Forelimb muscle (tissue), 1 donor: ENCODE measurements around the gene PLEKHM2. TPM values are rescaled to one million over a fixed set of nuclear protein-coding genes. Genes with fewer than 3 reads are reported as not detected.

Experiments used
- DNase-seq: peaks from one replicate; pipeline ENCODE4 v3.0.0-alpha.2; 2013; ENCODE audit warnings: low read depth
- polyA plus RNA-seq: library from polyadenylated mRNA; unstranded; fragments of 120-200 nt; gene quantifications from one replicate; pipeline ENCODE4 v1.2.1, GENCODE V29; 2013; ENCODE audit not compliant: insufficient read length

Gene PLEKHM2
- polyA plus RNA-seq, 1 donor, result 51.5 TPM

DNA sequence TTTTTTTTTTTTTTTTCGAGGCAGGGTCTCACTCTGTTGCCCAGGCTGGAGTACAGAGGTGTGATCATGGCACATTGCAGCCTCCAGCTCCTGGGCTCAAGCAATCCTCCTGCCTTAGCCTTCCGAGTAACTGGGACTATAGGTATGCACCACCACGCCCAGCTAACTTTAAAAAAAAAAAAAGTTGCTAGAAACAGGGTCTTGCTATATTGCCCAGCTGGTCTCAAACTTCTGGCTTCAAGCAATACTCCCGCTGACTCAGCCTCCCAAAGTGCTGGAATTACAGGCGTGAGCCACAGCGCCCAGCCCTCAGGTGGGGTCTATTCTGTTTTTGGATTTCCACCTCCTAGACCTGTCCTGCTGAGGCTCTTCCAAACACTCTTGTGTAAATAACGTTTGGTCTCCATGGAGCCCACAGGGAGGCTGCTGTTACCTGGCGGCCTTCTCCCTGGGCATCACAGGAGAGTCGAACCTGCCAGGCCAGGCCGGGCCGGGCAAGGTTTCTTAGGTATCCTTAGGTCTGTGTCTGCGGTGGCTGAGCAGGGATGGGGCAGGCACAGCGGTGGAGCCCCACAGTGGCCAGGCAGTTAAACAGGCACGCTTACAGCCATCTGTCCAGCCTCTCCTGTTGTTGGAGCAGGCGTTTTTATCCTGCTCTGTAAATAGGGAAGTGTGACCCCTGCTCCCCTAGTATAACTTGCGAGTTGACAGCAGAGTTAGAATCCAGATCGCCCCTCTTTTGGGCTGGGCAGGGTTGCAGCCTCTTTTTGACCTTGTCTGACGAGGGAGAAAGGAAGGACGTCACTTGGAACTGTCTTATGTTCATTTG, 18.8 kb downstream of the PLEKHM2 start:
- DNase-seq, result no peak

- DNase-seq, result no peak
These were observed 19.4 kb downstream of the PLEKHM2 start for GRCh38 chr1:15703562-15703961.

GRCh38 chr1:15704526-15705183, 20.5 kb downstream of the PLEKHM2 start:
- no peak for DNase-seq

- no peak for DNase-seq
These were observed 21.1 kb downstream of the PLEKHM2 start for GRCh38 chr1:15705184-15705566.

- no peak for DNase-seq
These were observed 22.6 kb downstream of the PLEKHM2 start for GRCh38 chr1:15706751-15707150.

GRCh38 chr1:15707239-15707925, 23.3 kb downstream of the PLEKHM2 start:
- no peak for DNase-seq

- DNase-seq, result no peak
These were observed 24.5 kb downstream of the PLEKHM2 start for GRCh38 chr1:15708486-15709137.

DNA sequence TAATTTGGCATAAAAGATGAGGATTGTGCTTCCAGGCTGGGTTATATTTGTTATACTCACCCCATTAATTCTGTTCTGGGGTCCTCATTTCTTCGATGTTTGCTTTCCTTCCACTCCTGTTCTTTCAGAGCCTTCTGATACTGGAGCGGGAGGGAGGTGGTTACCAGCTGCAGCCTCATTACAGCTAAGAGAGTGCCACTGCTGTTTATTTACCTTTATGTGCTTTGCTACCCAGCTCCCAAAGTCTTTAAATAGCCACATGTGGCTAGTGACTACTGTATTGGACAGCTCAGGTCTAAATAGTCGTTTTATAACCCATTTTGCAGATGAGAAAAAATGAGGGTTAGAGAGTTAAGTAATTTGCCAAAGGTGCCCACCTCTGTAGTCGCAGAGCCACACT, 25.1 kb downstream of the PLEKHM2 start:
- no peak for DNase-seq

DNA sequence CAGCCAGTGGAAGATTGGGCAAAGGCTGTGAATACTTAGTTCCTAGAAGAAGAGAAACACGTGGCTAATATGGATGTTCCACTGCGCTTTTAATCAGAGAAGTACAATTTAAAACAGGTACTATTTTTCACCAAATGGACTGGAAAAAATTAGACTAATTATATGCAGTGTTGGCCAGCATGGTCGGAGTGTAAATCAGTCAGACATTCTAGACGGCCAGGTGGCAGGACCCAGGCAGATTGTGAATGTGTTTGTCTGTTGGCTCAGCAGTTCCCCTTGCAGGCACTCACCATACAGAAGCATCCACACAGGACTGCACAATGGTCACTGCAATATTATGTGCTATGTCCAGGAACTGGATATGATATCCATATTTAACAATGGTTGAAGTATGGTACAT, 28.0 kb downstream of the PLEKHM2 start:
- DNase-seq, result no peak

DNA sequence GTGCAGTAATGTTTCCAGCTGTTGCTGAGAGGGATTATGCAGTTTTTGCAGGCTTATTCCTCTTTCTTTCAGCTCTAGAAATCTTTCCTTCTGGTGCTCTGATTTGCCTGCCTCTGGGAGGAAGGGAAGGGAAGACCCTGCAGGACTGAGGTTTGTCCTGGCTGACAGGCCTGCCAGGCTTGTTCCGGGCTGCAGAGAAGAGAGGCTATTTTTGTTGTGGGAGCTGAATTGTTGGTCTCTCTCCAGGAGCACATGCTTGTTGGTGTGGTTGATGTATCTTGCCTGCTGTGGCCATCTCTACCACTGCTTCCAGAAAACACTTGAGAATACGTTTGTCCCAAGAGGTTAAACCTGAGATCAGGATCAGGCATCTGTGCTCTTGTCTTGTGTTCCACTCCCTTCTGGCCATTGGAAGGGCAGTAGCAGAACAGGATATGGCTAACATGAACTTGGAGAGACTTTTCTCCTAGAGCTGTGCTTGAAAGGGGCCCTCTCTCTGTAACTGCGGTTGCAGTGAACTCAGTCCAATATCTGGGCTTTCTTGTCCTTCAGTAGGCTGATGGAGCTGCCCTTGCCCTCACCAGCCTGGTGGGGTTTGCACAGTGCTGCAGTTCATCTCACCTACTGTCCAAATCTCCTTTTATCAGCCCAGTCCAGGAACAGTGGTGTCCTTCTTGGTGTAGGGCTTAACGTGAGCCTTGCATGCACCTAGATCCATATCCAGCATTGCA, 30.5 kb downstream of the PLEKHM2 start:
- DNase-seq, result no peak

DNA sequence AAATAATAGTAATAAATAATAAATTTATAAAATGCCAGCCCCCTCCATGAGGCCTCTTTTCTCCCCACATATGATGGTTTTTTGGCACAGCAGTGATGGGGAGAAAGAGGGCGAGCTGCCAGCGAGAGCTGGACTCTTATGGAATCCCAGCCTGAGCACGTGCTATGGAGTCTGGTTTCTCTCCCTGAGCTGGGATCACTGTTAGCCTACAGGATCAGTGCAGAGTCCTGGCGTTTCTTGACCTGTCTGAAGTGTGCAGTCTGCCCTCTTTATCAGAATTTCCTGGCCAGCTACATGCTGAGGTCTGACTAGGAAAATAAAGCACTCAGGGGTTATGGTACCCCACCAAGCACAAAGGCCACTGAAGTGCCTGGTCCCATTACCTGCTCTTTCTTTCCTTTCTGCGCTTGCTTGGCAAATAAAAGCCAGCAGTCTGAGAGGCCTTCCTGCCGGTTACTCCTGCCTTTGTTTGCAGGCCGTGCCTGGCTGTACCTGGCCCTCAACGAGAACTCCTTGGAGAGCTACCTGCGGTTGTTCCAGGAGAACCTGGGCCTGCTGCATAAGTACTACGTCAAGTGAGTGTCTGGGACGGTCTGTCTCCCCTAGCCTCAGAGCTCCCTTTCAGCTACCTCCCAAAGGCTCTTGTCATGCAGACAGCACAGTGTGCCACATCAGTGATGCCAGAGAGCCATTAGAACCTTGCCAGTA, 33.5 kb downstream of the PLEKHM2 start:
- DNase-seq, result no peak

- DNase-seq, result no peak
These were observed 34.1 kb downstream of the PLEKHM2 start for GRCh38 chr1:15718199-15718601.

GRCh38 chr1:15719381-15720120, 35.4 kb downstream of the PLEKHM2 start:
- no peak for DNase-seq

DNA sequence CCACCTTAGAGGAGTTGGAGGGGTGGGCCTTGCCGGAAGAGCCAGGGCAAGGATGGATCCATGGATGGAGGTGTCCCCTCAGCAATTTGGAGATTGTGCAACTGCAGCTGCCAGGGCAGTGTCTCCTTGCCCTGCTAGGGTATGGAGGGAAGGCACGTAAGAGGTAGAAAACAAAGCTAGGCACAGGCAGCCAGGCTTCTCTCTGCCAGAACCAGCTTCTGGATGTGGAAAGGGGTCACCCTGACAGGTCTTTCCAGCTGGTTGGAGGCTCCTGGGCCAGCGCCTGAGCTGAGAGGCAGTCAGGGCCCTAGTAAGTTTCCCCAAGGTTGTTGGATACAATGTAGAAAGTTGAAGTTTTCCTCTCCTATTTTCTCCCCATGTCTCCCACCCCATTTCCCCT, 36.7 kb downstream of the PLEKHM2 start:
- no peak for DNase-seq

GRCh38 chr1:15722411-15722810, 38.3 kb downstream of the PLEKHM2 start:
- DNase-seq, result no peak

DNA sequence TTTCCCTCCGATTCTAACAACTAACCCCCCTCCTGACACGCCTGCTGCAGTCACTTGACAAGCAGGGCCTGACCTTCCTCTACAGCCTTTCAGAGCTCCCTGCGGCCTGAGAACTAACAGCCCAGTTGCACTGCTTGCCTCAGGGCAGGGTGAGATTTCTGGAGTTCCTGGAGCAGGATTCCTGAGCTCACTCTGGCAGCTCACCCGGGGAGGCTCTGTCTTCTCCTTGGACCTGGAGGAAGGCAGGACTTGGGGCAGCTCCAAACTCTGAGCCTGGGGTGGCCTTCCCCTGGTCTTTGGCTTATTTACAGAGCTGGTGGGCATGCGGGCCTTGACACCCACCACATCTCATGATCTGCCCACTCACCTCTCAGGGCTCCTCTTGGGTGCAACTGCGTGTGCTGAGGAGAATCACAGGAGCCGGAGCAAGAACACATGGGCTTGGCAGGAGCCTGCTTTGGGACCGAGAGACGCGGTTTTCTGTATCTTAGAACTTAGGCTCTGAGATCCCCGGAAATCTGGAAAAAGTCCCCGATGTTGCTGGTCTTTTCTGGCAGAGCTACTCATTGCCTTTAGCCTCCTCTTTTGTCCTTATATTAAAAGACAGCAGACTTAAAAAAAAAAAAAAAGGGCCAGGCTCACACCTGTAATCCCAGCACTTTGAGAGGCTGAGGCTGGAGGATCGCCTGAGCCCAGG, 38.9 kb downstream of the PLEKHM2 start:
- no peak for DNase-seq

GRCh38 chr1:15723631-15724246, 39.6 kb downstream of the PLEKHM2 start:
- no peak for DNase-seq

GRCh38 chr1:15724949-15725880, 41.1 kb downstream of the PLEKHM2 start:
- no peak for DNase-seq
